ENCODE data around the gene TEP1.
"Not testable (repeated sequence)": the region's sequence is repeated elsewhere in the genome, so short reads cannot be mapped to it uniquely, and the experiment has no call there.

Gene TEP1

GRCh38 chr14:20383032-20383431, 30.3 kb downstream of the TEP1 start:
- Histone ChIP-seq H3K27me3 (ENCODE audit: insufficient read depth, low read length) (no peaks in the 10 kb centered on the region), H3K4me1 (ENCODE audit: insufficient read depth, low read length) (no peaks in the 10 kb centered on the region), H3K27ac (ENCODE audit: low read length) (no peak overlapping the region), H3K9ac (ENCODE audit: low read depth, low read length) (no peak overlapping the region), H3K9me3 (ENCODE audit: insufficient read depth, low read depth, low read length) (no peaks in the 10 kb centered on the region), H3K4me3 (ENCODE audit: low read length) (no peak overlapping the region), H3K36me3 (ENCODE audit: insufficient read depth, low read depth, low read length) (peaks cover 78% of the 10 kb centered on the region)

- H3K9me3 ChIP-seq (ENCODE audit: insufficient read depth, low read depth, low read length), result no peaks in the 10 kb centered on the region
- H3K4me1 ChIP-seq (ENCODE audit: insufficient read depth, low read length), result no peaks in the 10 kb centered on the region
- no peak overlapping the region for H3K27ac ChIP-seq (ENCODE audit: low read length)
- no peak overlapping the region for H3K4me3 ChIP-seq (ENCODE audit: low read length)
- H3K36me3 ChIP-seq (ENCODE audit: insufficient read depth, low read depth, low read length), result peaks cover 74% of the 10 kb centered on the region
- no peak overlapping the region for H3K9ac ChIP-seq (ENCODE audit: low read depth, low read length)
- H3K27me3 ChIP-seq (ENCODE audit: insufficient read depth, low read length), result no peaks in the 10 kb centered on the region
These were observed 30.8 kb downstream of the TEP1 start for GRCh38 chr14:20382526-20382925.

GRCh38 chr14:20381341-20381740, 32.0 kb downstream of the TEP1 start:
- Histone ChIP-seq H3K9me3 (ENCODE audit: insufficient read depth, low read depth, low read length) (no peaks in the 10 kb centered on the region), H3K27ac (ENCODE audit: low read length) (no peak overlapping the region), H3K4me1 (ENCODE audit: insufficient read depth, low read length) (no peaks in the 10 kb centered on the region), H3K27me3 (ENCODE audit: insufficient read depth, low read length) (no peaks in the 10 kb centered on the region), H3K36me3 (ENCODE audit: insufficient read depth, low read depth, low read length) (peaks cover 72% of the 10 kb centered on the region), H3K4me3 (ENCODE audit: low read length) (no peak overlapping the region), H3K9ac (ENCODE audit: low read depth, low read length) (no peak overlapping the region)

GRCh38 chr14:20380681-20381080, 32.6 kb downstream of the TEP1 start:
- Histone ChIP-seq H3K9ac (ENCODE audit: low read depth, low read length) (no peak overlapping the region), H3K4me3 (ENCODE audit: low read length) (no peak overlapping the region), H3K27me3 (ENCODE audit: insufficient read depth, low read length) (no peaks in the 10 kb centered on the region), H3K4me1 (ENCODE audit: insufficient read depth, low read length) (no peaks in the 10 kb centered on the region), H3K9me3 (ENCODE audit: insufficient read depth, low read depth, low read length) (no peaks in the 10 kb centered on the region), H3K36me3 (ENCODE audit: insufficient read depth, low read depth, low read length) (peaks cover 71% of the 10 kb centered on the region), H3K27ac (ENCODE audit: low read length) (no peak overlapping the region)

GRCh38 chr14:20379743-20380142, 33.6 kb downstream of the TEP1 start:
- Histone ChIP-seq H3K4me1 (ENCODE audit: insufficient read depth, low read length) (no peaks in the 10 kb centered on the region), H3K9ac (ENCODE audit: low read depth, low read length) (no peak overlapping the region), H3K4me3 (ENCODE audit: low read length) (no peak overlapping the region), H3K36me3 (ENCODE audit: insufficient read depth, low read depth, low read length) (peaks cover 71% of the 10 kb centered on the region), H3K9me3 (ENCODE audit: insufficient read depth, low read depth, low read length) (no peaks in the 10 kb centered on the region), H3K27me3 (ENCODE audit: insufficient read depth, low read length) (no peaks in the 10 kb centered on the region), H3K27ac (ENCODE audit: low read length) (no peak overlapping the region)

- no peak overlapping the region for H3K4me3 ChIP-seq (ENCODE audit: low read length)
- H3K36me3 ChIP-seq (ENCODE audit: insufficient read depth, low read depth, low read length), result peaks cover 74% of the 10 kb centered on the region
- no peaks in the 10 kb centered on the region for H3K4me1 ChIP-seq (ENCODE audit: insufficient read depth, low read length)
- H3K27ac ChIP-seq (ENCODE audit: low read length), result no peak overlapping the region
- no peak overlapping the region for H3K9ac ChIP-seq (ENCODE audit: low read depth, low read length)
- H3K27me3 ChIP-seq (ENCODE audit: insufficient read depth, low read length), result no peaks in the 10 kb centered on the region
- H3K9me3 ChIP-seq (ENCODE audit: insufficient read depth, low read depth, low read length), result no peaks in the 10 kb centered on the region
These were observed 36.1 kb downstream of the TEP1 start for GRCh38 chr14:20377171-20377570.

GRCh38 chr14:20376071-20376588, 37.2 kb downstream of the TEP1 start:
- H3K36me3 ChIP-seq (ENCODE audit: insufficient read depth, low read depth, low read length), result peaks cover 73% of the 10 kb centered on the region

GRCh38 chr14:20375471-20375870, 37.8 kb downstream of the TEP1 start:
- Histone ChIP-seq H3K27ac (ENCODE audit: low read length) (no peak overlapping the region), H3K4me3 (ENCODE audit: low read length) (no peak overlapping the region), H3K9ac (ENCODE audit: low read depth, low read length) (no peak overlapping the region), H3K36me3 (ENCODE audit: insufficient read depth, low read depth, low read length) (peaks cover 73% of the 10 kb centered on the region), H3K9me3 (ENCODE audit: insufficient read depth, low read depth, low read length) (no peaks in the 10 kb centered on the region), H3K27me3 (ENCODE audit: insufficient read depth, low read length) (no peaks in the 10 kb centered on the region), H3K4me1 (ENCODE audit: insufficient read depth, low read length) (no peaks in the 10 kb centered on the region)

More at GRCh38 chr14:20376071-20376588, 37.2 kb downstream of the TEP1 start:
- Histone ChIP-seq H3K27ac (ENCODE audit: low read length) (no peak overlapping the region), H3K27me3 (ENCODE audit: insufficient read depth, low read length) (no peaks in the 10 kb centered on the region), H3K9me3 (ENCODE audit: insufficient read depth, low read depth, low read length) (no peaks in the 10 kb centered on the region), H3K9ac (ENCODE audit: low read depth, low read length) (no peak overlapping the region), H3K4me1 (ENCODE audit: insufficient read depth, low read length) (no peaks in the 10 kb centered on the region), H3K4me3 (ENCODE audit: low read length) (no peak overlapping the region)

- H3K4me1 ChIP-seq (ENCODE audit: insufficient read depth, low read length), result no peaks in the 10 kb centered on the region
- no peak overlapping the region for H3K9ac ChIP-seq (ENCODE audit: low read depth, low read length)
- H3K27me3 ChIP-seq (ENCODE audit: insufficient read depth, low read length), result no peaks in the 10 kb centered on the region
- H3K9me3 ChIP-seq (ENCODE audit: insufficient read depth, low read depth, low read length), result no peaks in the 10 kb centered on the region
- no peak overlapping the region for H3K4me3 ChIP-seq (ENCODE audit: low read length)
- peaks cover 68% of the 10 kb centered on the region for H3K36me3 ChIP-seq (ENCODE audit: insufficient read depth, low read depth, low read length)
- H3K27ac ChIP-seq (ENCODE audit: low read length), result no peak overlapping the region
These were observed 40.5 kb downstream of the TEP1 start for GRCh38 chr14:20372796-20373195.

- H3K9me3 ChIP-seq (ENCODE audit: insufficient read depth, low read depth, low read length), result no peaks in the 10 kb centered on the region
- H3K4me1 ChIP-seq (ENCODE audit: insufficient read depth, low read length), result no peaks in the 10 kb centered on the region
- H3K36me3 ChIP-seq (ENCODE audit: insufficient read depth, low read depth, low read length), result peaks cover 33% of the 10 kb centered on the region
- no peaks in the 10 kb centered on the region for H3K27me3 ChIP-seq (ENCODE audit: insufficient read depth, low read length)
- no peak overlapping the region for H3K9ac ChIP-seq (ENCODE audit: low read depth, low read length)
- no peak overlapping the region for H3K27ac ChIP-seq (ENCODE audit: low read length)
- no peak overlapping the region for H3K4me3 ChIP-seq (ENCODE audit: low read length)
These were observed 47.4 kb downstream of the TEP1 start for GRCh38 chr14:20365928-20366327.

GRCh38 chr14:20358474-20358873, 54.8 kb downstream of the TEP1 start:
- H3K27me3 ChIP-seq (ENCODE audit: insufficient read depth, low read length); H3K4me3 ChIP-seq (ENCODE audit: low read length); H3K4me1 ChIP-seq (ENCODE audit: insufficient read depth, low read length); H3K9ac ChIP-seq (ENCODE audit: low read depth, low read length); H3K9me3 ChIP-seq (ENCODE audit: insufficient read depth, low read depth, low read length); H3K27ac ChIP-seq (ENCODE audit: low read length): not testable (repeated sequence)
- H3K36me3 ChIP-seq (ENCODE audit: insufficient read depth, low read depth, low read length), result peaks cover 63% of the 10 kb centered on the region

GRCh38 chr14:20356422-20356821, 56.9 kb downstream of the TEP1 start:
- no peak overlapping the region for H3K4me3 ChIP-seq (ENCODE audit: low read length)
- no peaks in the 10 kb centered on the region for H3K4me1 ChIP-seq (ENCODE audit: insufficient read depth, low read length)
- no peaks in the 10 kb centered on the region for H3K9me3 ChIP-seq (ENCODE audit: insufficient read depth, low read depth, low read length)
- no peak overlapping the region for H3K9ac ChIP-seq (ENCODE audit: low read depth, low read length)
- H3K27ac ChIP-seq (ENCODE audit: low read length), result no peak overlapping the region
- H3K27me3 ChIP-seq (ENCODE audit: insufficient read depth, low read length), result no peaks in the 10 kb centered on the region
- H3K36me3 ChIP-seq (ENCODE audit: insufficient read depth, low read depth, low read length), result peaks cover 83% of the 10 kb centered on the region

Data from iPS-20b (cell line).